Cardiac fibroblast (primary cell): ENCODE data around the gene HEXA.

Source experiments
- DNase-seq, 2 donors: peaks; one replicate each; pipeline versions ENCODE4 v3.0.0 to v3.0.0-alpha.2; 2010; ENCODE audit warnings: low read depth in 2 of 2
- H3K4me3 ChIP-seq, 2 donors: replicated peaks in 1 of 2; 1 replicate in 1 of 2; 2 replicates in 1 of 2; pipeline ENCODE4 v1.5.1; 2011; ENCODE audit warnings: low read depth in 2 of 2, low read length in 2 of 2, mild to moderate bottlenecking in 2 of 2, moderate library complexity in 1 of 2
- CTCF ChIP-seq: IDR thresholded peaks from one replicate; pipeline ENCODE4 v1.5.1; 2011; ENCODE audit warnings: low read depth, mild to moderate bottlenecking, low read length, inconsistent platforms

The HEXA gene

GRCh38 chr15:72375501-72375845, 341 bp downstream of the HEXA start:
- H3K4me3 ChIP-seq: peak overlapping the region; percentile 81 to 92
- no peak for TF ChIP-seq CTCF
- no peak for DNase-seq

DNA sequence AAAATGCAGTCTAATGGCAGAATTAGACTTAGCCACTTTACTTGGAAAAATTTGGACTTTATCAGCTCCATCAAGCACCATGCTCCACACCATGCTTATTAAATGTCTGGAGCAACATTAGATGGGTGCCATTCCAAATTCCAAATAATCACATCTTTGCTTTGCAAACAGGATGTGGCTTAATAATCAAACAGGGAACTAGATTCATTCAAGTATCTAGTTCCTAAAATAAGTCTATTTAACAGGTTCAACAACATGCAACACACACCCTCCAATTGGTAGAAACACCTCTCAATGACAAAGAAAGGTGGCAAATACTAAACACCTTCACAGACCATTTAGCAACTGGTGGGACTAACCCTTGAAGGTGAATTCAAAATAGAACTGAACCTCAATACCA, 3.5 kb downstream of the HEXA start:
- no peak for TF ChIP-seq CTCF
- H3K4me3 ChIP-seq: no peak overlapping the region
- DNase-seq: no peak

DNA sequence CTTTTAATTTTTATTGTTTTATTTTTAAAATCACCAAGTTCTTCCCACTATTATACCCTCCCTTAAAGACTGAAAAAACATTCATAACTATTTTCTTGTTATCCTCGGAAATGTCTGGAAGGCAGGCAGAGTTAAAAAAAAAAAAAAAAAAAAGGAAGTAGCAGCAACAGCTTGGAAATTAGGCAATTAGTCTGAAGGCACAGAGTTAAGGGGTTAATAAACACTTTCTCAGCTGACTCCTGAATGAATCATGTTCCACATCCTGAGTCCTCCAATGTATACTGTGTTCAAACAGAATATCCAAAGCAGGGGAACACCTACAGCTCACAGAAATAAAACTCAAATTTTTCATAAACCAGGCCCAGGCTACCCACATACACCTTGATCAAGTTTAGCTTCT, 5.8 kb downstream of the HEXA start:
- H3K4me3 ChIP-seq: no peak overlapping the region
- DNase-seq: peak in 1 of 2 donors; percentile 14
- no peak for TF ChIP-seq CTCF

- no peak overlapping the region for H3K4me3 ChIP-seq
Measured at GRCh38 chr15:72368899-72369298, 6.9 kb downstream of the HEXA start.

DNA sequence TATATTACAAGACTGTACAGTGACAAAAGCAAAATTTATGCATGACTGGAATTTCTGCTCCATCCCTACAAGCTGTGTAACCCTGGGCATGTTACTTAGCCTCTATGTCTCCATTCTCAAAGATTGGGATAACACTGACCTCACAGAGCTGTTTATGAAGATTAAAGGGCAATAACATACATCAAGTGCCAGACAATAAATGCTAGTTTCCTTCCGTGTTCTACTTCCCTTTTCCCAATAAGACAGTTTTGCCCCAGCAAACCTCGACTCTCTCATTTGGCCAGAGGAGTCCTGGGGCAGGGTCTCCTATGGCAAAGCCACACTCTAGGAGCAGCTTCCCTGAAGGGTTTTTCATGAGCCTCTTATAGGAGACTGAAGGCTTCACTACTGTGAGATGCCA, 7.5 kb downstream of the HEXA start:
- no peak for TF ChIP-seq CTCF
- DNase-seq: no peak
- H3K4me3 ChIP-seq: no peak overlapping the region

More at GRCh38 chr15:72368899-72369298, 6.9 kb downstream of the HEXA start:
- no peak for TF ChIP-seq CTCF
- peak in 1 of 2 donors; percentile 23 for DNase-seq

DNA sequence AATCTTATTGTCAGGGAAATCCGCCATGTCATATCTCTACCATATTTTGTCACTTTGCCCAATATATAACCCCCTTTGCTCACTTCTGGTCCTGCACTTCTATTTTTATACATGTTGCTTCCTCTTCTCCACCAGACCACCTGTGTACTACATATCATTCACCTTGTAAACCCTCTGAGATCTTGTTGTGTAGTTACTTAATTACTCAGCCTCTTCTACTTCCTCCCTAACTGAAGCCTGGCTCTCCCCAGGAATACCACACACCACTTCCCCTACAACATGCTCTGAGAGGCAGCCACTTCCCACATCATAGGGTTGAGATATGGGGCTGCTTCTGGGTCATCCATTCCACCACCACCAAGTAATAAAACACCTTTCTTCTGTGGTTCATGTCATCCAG, 10.0 kb downstream of the HEXA start:
- no peak for TF ChIP-seq CTCF
- no peak overlapping the region for H3K4me3 ChIP-seq
- DNase-seq: no peak

GRCh38 chr15:72361176-72361575, 14.6 kb downstream of the HEXA start:
- no peak for DNase-seq
- no peak overlapping the region for H3K4me3 ChIP-seq
- TF ChIP-seq CTCF: no peak
